Adrenal gland (tissue), 12 donors: ENCODE data around the gene FLT3LG. TPM values are rescaled to one million over a fixed set of nuclear protein-coding genes. Genes with fewer than 3 reads are reported as not detected.
A peak's percentile ranks its signal among the peaks of the same experiment; 100 is the strongest.

Experiments
- DNase-seq, 7 donors: peaks; one replicate each; pipeline ENCODE4 v3.0.0-alpha.2; 2019 to 2020
- H3K27ac ChIP-seq, 5 donors: fragments of 200-600 bp; sonication (generic) in 4 of 5; 1 replicate in 3 of 5; 2 replicates in 2 of 5; pipeline versions ENCODE4 v1.5.1 to v1.8.0; 2016 to 2020; ENCODE audit warnings: mild to moderate bottlenecking in 1 of 5
- H3K27me3 ChIP-seq: fragments of 200-600 bp; 2 replicates; pipeline ENCODE4 v1.8.0; 2021
- H3K36me3 ChIP-seq, 2 donors: fragments of 200-600 bp; replicated peaks in 1 of 2; 1 replicate in 1 of 2; 2 replicates in 1 of 2; pipeline versions ENCODE4 v1.5.1 to v1.8.0; 2018 to 2022
- H3K4me1 ChIP-seq, 2 donors: fragments of 200-600 bp; replicated peaks in 1 of 2; 1 replicate in 1 of 2; 2 replicates in 1 of 2; pipeline versions ENCODE4 v1.5.1 to v1.8.0; 2018 to 2021
- H3K4me3 ChIP-seq, 4 donors: fragments of 200-600 bp; sonication (generic) in 3 of 4; one replicate each; pipeline ENCODE4 v1.5.1; 2016 to 2018
- H3K9me3 ChIP-seq, 3 donors: fragments of 200-600 bp; sonication (generic) in 1 of 3; replicated peaks in 1 of 3; 1 replicate in 2 of 3; 2 replicates in 1 of 3; pipeline versions ENCODE4 v1.5.1 to v1.8.0; 2016 to 2021
- CTCF ChIP-seq, 6 experiments: fragments of 450-650 bp in 4 of 6; fragments of 200-600 bp in 2 of 6; sonication (generic) in 1 of 6; IDR thresholded peaks; 1 replicate in 5 of 6; 2 replicates in 1 of 6; pipeline versions ENCODE4 v1.5.1 to v1.8.0; 2016 to 2021; ENCODE audit warnings: antibody characterized with exemption in 6 of 6, mild to moderate bottlenecking in 2 of 6, moderate library complexity in 1 of 6
- POLR2A ChIP-seq, 2 donors: fragments of 450-650 bp; IDR thresholded peaks; one replicate each; pipeline ENCODE4 v1.6.1; 2017; ENCODE audit warnings: antibody characterized with exemption in 2 of 2, mild to moderate bottlenecking in 2 of 2, moderate library complexity in 1 of 2
- WGBS, 4 donors: extraction: QIAGEN DNeasy Blood & Tissue Kit in 2 of 4; methylation state at CpG; one replicate each; pipeline versions ENCODE4 v1.1.5 to v1.1.7; 2013 to 2017; 5-methylcytosine and 5-hydroxymethylcytosine counted together
- intact Hi-C, 2 donors: fragments of 100-400 bp; cut with DNase I; formaldehyde crosslinking; loops; one replicate each; pipeline versions ENCODE4 v1.14.1 to v1.15.0; 2022 to 2023
- polyA plus RNA-seq, 3 donors: library from polyadenylated mRNA; stranded (reverse); fragments of 200-250 nt in 2 of 3; fragments of 350-450 nt in 1 of 3; fragmentation: Illumina TruSeq in 1 of 3; extraction: RNeasy Lipid Tissue Mini Kit (QIAGEN cat#74804) in 1 of 3; gene quantifications; one replicate each; pipeline ENCODE4 v1.2.3, GENCODE V29; 2013 to 2014
- total RNA-seq, 9 donors: library from RNA; depleted of rRNA in 4 of 9; stranded (reverse); fragments of >200 nt in 4 of 9; fragments of 120-200 nt in 1 of 9; fragmentation: NEBNext Ultra II Directional in 1 of 9; extraction: Animal tissue kit (Norgen Biotek cat#: 25700) in 1 of 9; gene quantifications; one replicate each; pipeline versions ENCODE4 v1.1.0 to v1.2.4, GENCODE V29; 2013 to 2023
- donor health status: healthy with polysubstance abuse.
- donor health status: Bipolar disorder and iron deficiency.
- donor health status: DM: yes; HTN: yes; CAD: no.
- donor health status: DM: no; HTN: no; CAD: no.
- donor health status: DM: no; HTN: no; CAD: no.
- donor health status: DM: yes; HTN: yes; CAD: no.

FLT3LG gene
- total and polyA plus RNA-seq, 12 donors, result 1.2 to 33.8 (median 8.7) TPM

- H3K4me3 ChIP-seq, result no peak overlapping the region
- WGBS, 4 donors, result 70 to 89% (median 77%) methylated on average over 3 to 7 of the region's 7 CpGs
- H3K9me3 ChIP-seq, result no peaks in the 10 kb centered on the region
- H3K4me1 ChIP-seq, result peaks cover 24 to 45% of the 10 kb centered on the region in 2 donors
- H3K27ac ChIP-seq, result peak overlapping the region in 2 of 5 donors; percentile 83 to 94
- no peaks in the 10 kb centered on the region for H3K27me3 ChIP-seq
- no peak for DNase-seq
- intact Hi-C loops, result no loop called here
- H3K36me3 ChIP-seq, result peaks cover 0 to 31% of the 10 kb centered on the region in 2 donors
- TF ChIP-seq POLR2A (IDR thresholded peaks at IDR 0.05) (no peak), CTCF (IDR thresholded peaks at IDR 0.05) (no peak)
These were observed 24.5 kb downstream of the FLT3LG start for GRCh38 chr19:49498475-49498874.

GRCh38 chr19:49499030-49499670 lies 25.1 kb downstream of the FLT3LG start:
- H3K4me3 ChIP-seq, result no peak overlapping the region
- 37 to 59% (median 47%) methylated on average over 12 to 19 of the region's 19 CpGs for WGBS, 4 donors
- TF ChIP-seq POLR2A (IDR thresholded peaks at IDR 0.05) (no peak), CTCF (IDR thresholded peaks at IDR 0.05) (no peak)
- H3K36me3 ChIP-seq, result peaks cover 0 to 31% of the 10 kb centered on the region in 2 donors
- intact Hi-C loops, result no loop called here
- peak; percentile 58 to 83 (median 76) for DNase-seq
- H3K9me3 ChIP-seq, result no peaks in the 10 kb centered on the region
- H3K27me3 ChIP-seq, result no peaks in the 10 kb centered on the region
- peak overlapping the region in 4 of 5 donors; percentile 25 to 94 (median 68) for H3K27ac ChIP-seq
- H3K4me1 ChIP-seq, result peaks cover 24 to 45% of the 10 kb centered on the region in 2 donors

- intact Hi-C loops, result no loop called here
- Histone ChIP-seq H3K9me3 (no peaks in the 10 kb centered on the region), H3K36me3 (peaks cover 0 to 22% of the 10 kb centered on the region in 2 donors), H3K27ac (no peak overlapping the region), H3K4me3 (no peak overlapping the region), H3K27me3 (no peaks in the 10 kb centered on the region), H3K4me1 (peaks cover 17 to 30% of the 10 kb centered on the region in 2 donors)
- TF ChIP-seq POLR2A (IDR thresholded peaks at IDR 0.05) (no peak), CTCF (IDR thresholded peaks at IDR 0.05) (peak; percentile 45 to 86 (median 75))
- WGBS, 4 donors, result 44 to 48% (median 46%) methylated on average over 13 to 14 of the region's 14 CpGs
- DNase-seq, result peak in 3 of 7 donors; percentile 53 to 72 (median 59)
These were observed 29.0 kb downstream of the FLT3LG start for GRCh38 chr19:49502866-49503581.

- H3K4me1 ChIP-seq, result peaks cover 16 to 24% of the 10 kb centered on the region in 2 donors
- no peak overlapping the region for H3K27ac ChIP-seq
- H3K9me3 ChIP-seq, result no peaks in the 10 kb centered on the region
- intact Hi-C loops, result no loop called here
- TF ChIP-seq POLR2A (IDR thresholded peaks at IDR 0.05), result no peak
- TF ChIP-seq CTCF (IDR thresholded peaks at IDR 0.05), result no peak
- H3K27me3 ChIP-seq, result no peaks in the 10 kb centered on the region
- H3K36me3 ChIP-seq, result peaks cover 0 to 17% of the 10 kb centered on the region in 2 donors
- 71 to 83% (median 81%) methylated on average over 8 to 9 of the region's 9 CpGs for WGBS, 4 donors
- no peak for DNase-seq
- no peak overlapping the region for H3K4me3 ChIP-seq
These were observed 29.6 kb downstream of the FLT3LG start for GRCh38 chr19:49503582-49503962.
